Stimulated activated naive CD8-positive, alpha-beta T cell treated with anti-CD3 and anti-CD28 coated beads, Interleukin-15, Interleukin-2, amounts not matched to agents 100 ng/mL and 50 ng/mL, for 24 hours (primary cell): Measurements from ENCODE around the gene LPP.

Source experiments
- H3K27ac Mint-ChIP-seq: one replicate; pipeline ENCODE4 v1.8.0; 2021; ENCODE audit warnings: mild to moderate bottlenecking, mixed read lengths
- H3K27me3 Mint-ChIP-seq: one replicate; pipeline ENCODE4 v1.8.0; 2021; ENCODE audit warnings: mixed read lengths
- H3K36me3 Mint-ChIP-seq: one replicate; pipeline ENCODE4 v1.8.0; 2021; ENCODE audit warnings: low read depth, mixed read lengths
- H3K4me1 Mint-ChIP-seq: one replicate; pipeline ENCODE4 v1.8.0; 2021; ENCODE audit warnings: low read depth, mixed read lengths
- H3K4me3 Mint-ChIP-seq: one replicate; pipeline ENCODE4 v1.8.0; 2021; ENCODE audit warnings: mild to moderate bottlenecking, mixed read lengths
- H3K9me3 Mint-ChIP-seq: one replicate; pipeline ENCODE4 v1.8.0; 2021; ENCODE audit warnings: mixed read lengths

The LPP gene

DNA sequence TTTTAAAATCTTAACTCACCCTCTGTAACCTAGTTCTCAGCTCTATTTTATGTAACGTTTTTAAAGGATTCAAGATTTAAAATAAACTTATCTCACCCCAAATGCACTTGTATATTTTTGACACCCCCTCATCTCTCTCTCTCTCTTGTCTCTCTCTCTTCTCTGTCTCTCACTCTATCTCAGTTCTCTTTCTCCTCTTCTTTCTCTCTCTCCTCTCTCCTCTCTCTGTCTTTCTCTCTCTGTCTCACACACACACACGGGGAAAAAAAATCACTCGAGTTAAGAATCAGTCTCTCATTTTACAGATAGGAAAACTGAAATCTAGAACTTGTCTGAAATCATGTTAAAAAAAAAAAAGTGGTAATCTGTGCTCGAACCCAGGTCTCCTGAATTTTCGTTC is 108.5 kb downstream of the LPP start:
- no peak overlapping the region for H3K27ac Mint-ChIP-seq
- H3K36me3 Mint-ChIP-seq: peaks cover 10% of the 10 kb centered on the region
- no peak overlapping the region for H3K4me3 Mint-ChIP-seq
- no peaks in the 10 kb centered on the region for H3K27me3 Mint-ChIP-seq
- H3K4me1 Mint-ChIP-seq: peaks cover 8% of the 10 kb centered on the region
- H3K9me3 Mint-ChIP-seq: no peaks in the 10 kb centered on the region

DNA sequence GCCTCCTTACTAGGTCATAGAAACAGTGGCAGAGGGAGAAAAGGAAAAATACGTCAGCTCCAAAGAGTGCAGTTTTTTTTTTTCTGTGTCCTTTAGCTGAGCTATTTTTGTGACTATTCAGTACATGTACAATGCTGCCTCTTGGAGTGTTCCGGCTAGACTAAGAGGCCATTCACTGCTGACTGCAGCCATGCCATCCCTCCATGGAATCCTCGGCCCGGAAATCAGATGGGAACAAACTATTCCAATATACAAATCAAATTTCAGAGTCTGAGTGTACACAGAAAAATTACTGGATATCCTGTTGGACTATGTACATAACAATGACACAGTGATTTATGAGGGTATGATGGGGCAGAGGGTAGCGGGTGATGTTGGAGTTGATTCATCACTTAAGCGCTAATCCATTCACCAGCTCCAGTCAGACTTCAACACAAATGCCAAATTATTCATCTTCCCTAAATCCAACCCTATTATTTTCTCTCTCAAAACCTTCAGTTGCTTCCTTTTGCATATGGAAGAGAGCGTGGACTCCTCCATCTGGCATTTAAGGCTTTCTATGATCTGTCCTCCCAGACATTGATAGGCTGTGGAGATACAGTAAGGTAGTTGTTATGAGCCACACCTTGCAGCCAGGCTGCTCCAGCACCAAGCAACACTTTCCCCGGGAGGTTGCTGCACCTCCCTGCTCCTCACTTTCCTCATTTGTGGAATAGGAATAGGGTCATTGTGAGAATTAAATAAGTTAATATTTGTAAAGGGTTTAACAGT is 109.1 kb downstream of the LPP start:
- H3K36me3 Mint-ChIP-seq: peaks cover 10% of the 10 kb centered on the region
- no peaks in the 10 kb centered on the region for H3K9me3 Mint-ChIP-seq

DNA sequence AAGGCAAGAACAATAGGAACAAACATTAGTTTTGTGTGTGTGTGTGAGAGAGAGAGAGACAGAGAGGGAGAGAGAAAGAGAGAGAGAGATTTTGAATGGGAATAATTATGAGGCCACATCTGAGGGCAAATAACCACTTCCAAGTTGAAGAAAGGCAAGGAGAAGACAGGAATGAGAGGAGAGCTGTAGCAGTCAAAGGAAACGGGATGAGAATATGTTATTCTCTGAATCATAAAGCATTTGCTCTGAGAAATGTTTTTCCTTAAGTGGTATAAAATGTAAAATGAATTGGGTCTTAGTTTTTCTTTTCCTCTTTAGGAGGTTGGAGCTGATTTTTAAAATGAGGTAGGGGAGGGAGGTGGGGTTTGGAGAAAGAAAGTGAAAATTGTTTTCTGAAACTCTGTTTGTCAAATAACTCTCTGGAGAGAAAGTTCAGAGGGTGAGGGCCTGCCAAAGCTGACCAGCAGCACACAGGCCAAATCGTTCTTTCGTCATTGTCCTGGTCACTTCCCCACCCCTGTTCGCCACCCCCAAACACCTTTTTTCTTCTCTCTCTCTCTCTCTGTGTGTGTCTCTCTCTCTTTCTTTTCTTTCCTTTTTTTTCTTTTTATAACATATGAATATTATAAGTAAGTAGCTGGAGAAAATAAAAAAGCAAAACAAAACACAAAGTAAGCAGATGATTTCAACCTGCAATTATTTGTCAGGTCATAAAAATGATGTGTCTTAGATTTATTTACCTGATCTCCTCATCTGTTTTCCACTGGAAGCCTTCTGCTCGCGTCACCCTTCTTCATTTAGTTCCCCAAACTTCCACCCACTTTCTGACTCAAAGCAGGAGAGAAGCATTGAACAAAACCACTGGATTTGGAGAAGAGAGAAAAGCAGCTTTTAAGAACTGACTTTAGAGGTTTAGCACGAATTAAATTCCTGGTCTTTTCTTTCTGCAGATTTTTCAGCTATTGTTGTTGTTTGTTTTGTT is 110.6 kb downstream of the LPP start:
- no peaks in the 10 kb centered on the region for H3K27me3 Mint-ChIP-seq
- no peak overlapping the region for H3K27ac Mint-ChIP-seq
- no peaks in the 10 kb centered on the region for H3K9me3 Mint-ChIP-seq
- H3K4me1 Mint-ChIP-seq: no peaks in the 10 kb centered on the region
- H3K4me3 Mint-ChIP-seq: no peak overlapping the region
- H3K36me3 Mint-ChIP-seq: no peaks in the 10 kb centered on the region

More for the DNA sequence above, 109.1 kb downstream of the LPP start:
- Mint-ChIP-seq H3K4me3 (no peak overlapping the region), H3K27me3 (no peaks in the 10 kb centered on the region), H3K4me1 (peaks cover 3% of the 10 kb centered on the region), H3K27ac (no peak overlapping the region)

DNA sequence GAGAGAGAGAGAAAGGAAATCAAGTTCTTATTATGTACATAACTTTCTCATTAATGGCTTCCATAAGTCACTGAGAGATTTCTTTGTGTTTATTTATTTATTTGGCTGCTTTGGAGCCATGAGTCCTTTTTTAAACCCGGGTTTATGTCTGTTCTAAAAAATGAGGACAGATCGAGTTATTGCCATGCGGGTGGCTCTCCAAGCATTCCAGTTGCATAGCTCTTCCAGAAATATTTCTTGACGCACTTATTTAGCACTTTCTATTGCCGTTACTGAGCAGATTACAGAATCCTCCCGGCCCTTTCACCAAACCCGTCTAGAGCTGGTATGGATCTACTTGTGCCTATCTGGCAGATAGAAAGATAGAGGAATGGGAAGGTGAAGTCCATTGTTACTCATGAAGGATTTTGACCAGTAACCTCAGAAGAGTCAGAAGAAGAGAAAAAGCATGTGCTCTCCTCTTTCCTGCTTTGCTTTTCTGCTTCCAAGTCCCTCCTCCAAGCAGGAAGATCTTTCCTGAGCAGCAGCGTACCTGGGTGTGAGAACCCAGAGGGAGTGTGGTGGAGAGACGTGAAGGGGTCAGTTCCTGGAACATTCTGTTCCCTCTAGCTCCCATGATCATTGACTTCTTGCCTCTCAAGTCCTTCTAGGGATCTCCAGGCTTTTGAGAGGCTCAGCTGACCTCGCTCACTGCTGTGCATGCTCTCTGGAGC is 112.8 kb downstream of the LPP start:
- Mint-ChIP-seq H3K27ac (no peak overlapping the region), H3K27me3 (no peaks in the 10 kb centered on the region), H3K4me1 (peaks cover 15% of the 10 kb centered on the region), H3K36me3 (peaks cover 6% of the 10 kb centered on the region), H3K4me3 (no peak overlapping the region), H3K9me3 (no peaks in the 10 kb centered on the region)

DNA sequence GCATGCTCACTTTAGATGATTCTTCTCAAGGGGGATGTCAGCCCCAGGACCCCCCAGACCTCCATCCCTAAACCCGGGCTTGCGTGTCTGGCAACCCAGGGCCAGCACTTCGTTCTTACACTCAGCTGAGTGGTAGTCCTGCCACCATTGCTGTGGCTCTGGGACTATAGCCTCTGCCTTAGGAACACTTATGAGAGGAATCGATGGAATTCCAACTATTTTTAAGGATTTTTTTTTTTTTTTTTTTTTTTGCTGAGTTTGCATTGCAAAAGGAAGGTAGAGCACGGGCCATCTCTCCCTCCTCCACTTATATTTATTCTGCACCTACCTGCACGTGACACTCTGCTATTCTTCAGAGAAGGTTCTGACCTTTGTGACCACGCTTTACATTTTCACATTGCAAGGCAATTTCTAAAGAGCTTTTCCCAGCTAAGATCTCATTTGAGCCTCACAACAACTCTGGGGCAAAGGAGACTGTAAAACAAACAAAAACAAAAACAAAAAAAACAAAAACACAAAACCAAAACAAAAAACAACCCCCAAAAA is 113.9 kb downstream of the LPP start:
- H3K27ac Mint-ChIP-seq: no peak overlapping the region

DNA sequence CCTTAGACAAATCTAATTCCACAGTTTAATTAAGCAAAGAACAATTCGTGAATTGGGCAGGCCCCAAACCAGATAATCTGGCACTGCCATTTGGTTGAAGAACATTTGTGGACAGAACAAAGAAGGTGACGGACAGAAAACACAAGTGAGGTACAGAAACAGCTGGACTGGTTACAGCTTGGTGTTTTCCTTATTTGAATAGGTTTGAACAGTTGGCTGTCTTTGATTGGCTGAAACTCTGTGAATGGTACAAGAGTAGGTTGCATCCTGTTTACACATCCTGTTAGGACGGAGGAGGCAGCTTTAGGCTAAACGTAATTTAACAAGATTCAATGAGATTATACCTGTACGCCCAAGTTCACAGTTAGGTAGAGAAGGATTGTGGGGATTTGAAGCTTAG is 114.4 kb downstream of the LPP start:
- Mint-ChIP-seq H3K4me3 (no peak overlapping the region), H3K9me3 (no peaks in the 10 kb centered on the region), H3K27me3 (no peaks in the 10 kb centered on the region), H3K36me3 (peaks cover 6% of the 10 kb centered on the region), H3K4me1 (peaks cover 27% of the 10 kb centered on the region), H3K27ac (no peak overlapping the region)

More for the DNA sequence above, 113.9 kb downstream of the LPP start:
- H3K36me3 Mint-ChIP-seq: peaks cover 6% of the 10 kb centered on the region
- H3K27me3 Mint-ChIP-seq: no peaks in the 10 kb centered on the region
- H3K9me3 Mint-ChIP-seq: no peaks in the 10 kb centered on the region
- H3K4me3 Mint-ChIP-seq: no peak overlapping the region
- peaks cover 22% of the 10 kb centered on the region for H3K4me1 Mint-ChIP-seq

DNA sequence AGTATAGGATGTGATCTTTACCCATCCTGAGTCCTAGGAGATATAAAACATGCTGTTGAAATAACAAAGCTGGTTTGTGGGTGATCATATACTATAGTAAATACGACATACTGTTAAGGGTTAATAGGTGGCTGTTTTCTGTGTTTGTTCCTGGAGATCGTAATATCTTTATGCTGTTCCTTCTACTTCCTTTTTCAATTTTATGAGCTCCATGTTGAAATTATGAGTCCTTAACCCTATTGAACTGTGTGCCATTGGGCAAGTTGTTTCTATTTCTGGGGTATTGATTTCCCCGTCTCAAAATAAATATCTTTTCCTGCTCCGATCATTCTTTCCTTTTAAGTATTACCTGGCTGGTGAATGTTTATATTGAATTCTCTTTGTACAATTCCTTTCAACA is 115.1 kb downstream of the LPP start:
- Mint-ChIP-seq H3K4me3 (no peak overlapping the region), H3K9me3 (no peaks in the 10 kb centered on the region), H3K27ac (no peak overlapping the region), H3K4me1 (peaks cover 29% of the 10 kb centered on the region), H3K27me3 (no peaks in the 10 kb centered on the region), H3K36me3 (peaks cover 6% of the 10 kb centered on the region)

DNA sequence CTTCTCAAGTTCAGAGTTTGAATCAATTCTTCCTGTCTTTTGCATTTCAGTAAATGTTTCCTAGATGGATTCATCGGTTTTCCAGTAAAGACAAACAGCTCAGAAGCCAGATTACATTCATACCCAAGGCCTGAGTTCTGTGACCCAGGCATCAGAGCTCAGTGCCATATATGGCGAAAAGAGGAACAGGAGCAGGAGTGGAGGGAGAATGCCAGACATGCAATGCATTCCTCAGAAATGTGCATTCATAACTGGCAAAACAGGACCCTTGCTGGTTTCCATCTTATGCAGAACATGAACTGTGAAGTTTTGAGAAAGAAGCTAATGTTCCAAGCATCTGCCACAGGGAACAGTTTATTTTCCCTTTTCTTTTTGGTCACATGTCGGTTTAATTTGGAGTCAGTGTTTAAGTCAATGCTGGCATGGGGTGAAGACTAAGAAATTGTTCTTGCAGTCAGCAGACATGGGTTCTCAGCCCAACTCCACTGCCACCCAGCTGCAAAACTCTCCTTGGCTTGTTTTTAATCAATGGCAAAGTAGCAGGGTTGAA is 116.5 kb downstream of the LPP start:
- Mint-ChIP-seq H3K36me3 (peaks cover 6% of the 10 kb centered on the region), H3K4me1 (peaks cover 30% of the 10 kb centered on the region), H3K27ac (no peak overlapping the region), H3K4me3 (no peak overlapping the region), H3K9me3 (no peaks in the 10 kb centered on the region), H3K27me3 (no peaks in the 10 kb centered on the region)

DNA sequence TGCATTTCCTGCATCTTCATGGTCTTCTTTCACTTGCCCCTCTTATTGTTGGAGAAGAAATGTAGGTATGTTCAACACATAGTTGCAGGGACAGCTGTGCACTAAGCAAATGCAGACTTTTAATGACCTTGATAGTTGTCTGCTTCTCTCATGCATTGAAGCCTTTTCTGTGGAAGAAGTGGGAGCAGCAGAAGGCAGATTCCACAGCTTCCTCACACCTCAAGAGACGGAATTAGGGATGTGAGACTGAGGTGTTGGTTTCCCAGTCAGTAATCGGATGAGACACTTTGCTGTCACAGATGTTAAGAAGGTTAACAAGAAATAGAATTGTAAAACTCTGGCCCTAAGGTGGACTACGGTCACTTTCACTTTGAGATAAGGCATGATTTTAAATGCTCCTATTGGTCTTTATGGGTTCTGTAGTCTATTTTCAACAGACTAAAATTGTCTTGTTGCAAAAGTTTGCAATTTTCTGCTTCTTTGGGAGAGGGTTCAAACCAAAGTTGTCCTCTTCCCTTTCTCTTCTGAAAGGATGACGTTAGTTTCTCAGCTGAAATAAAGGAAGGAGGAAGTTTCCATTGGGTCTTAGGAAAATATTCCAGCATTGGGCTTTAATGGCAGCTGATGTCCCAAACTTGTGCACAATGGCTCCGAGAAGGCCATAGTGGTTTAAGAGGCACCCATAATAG is 117.4 kb downstream of the LPP start:
- Mint-ChIP-seq H3K9me3 (no peaks in the 10 kb centered on the region), H3K36me3 (peaks cover 11% of the 10 kb centered on the region), H3K27me3 (no peaks in the 10 kb centered on the region), H3K4me1 (peaks cover 30% of the 10 kb centered on the region), H3K4me3 (no peak overlapping the region), H3K27ac (no peak overlapping the region)

DNA sequence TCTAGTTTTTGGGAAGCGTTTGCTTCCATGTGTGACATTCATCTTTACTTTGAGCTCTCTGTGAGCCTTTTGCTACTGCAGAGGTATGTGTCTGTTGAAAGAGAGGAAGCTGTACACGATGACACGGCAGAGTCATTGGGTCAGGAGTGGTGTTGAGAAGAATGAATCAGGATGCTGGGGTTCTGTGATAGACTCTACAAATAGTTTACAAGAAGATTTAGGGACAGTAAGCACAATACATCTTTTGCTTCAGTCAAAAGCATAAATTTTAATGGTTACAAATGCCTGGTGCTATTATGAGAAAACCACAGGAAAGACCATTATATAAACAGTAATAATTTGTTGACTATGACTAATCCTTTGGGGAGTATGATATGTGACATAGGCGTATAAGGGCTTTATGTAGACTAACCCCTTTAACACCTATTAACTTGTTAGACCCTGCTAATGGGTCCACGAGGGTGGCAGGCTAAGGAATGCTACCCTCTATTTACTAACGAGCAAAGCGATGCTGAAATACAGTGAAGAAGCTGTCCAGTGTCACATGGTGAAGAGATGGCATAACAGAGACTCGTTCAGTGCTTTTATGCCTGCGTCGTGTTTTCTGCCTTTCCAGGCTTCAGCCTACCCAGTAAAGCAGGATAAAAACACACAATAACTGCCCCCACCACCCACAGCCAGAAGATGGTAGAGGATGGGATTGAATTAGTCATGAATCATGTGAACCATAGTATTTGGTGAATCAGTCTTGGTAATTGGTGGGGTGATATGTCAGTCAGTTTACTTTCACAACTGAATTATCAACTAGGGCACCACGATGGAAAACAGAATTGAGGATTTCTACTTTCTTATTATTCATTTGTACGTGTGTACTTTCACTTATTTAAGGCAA is 118.8 kb downstream of the LPP start:
- Mint-ChIP-seq H3K4me1 (peaks cover 30% of the 10 kb centered on the region), H3K36me3 (peaks cover 11% of the 10 kb centered on the region), H3K27me3 (no peaks in the 10 kb centered on the region), H3K27ac (peak overlapping the region; percentile 26), H3K4me3 (no peak overlapping the region), H3K9me3 (no peaks in the 10 kb centered on the region)

DNA sequence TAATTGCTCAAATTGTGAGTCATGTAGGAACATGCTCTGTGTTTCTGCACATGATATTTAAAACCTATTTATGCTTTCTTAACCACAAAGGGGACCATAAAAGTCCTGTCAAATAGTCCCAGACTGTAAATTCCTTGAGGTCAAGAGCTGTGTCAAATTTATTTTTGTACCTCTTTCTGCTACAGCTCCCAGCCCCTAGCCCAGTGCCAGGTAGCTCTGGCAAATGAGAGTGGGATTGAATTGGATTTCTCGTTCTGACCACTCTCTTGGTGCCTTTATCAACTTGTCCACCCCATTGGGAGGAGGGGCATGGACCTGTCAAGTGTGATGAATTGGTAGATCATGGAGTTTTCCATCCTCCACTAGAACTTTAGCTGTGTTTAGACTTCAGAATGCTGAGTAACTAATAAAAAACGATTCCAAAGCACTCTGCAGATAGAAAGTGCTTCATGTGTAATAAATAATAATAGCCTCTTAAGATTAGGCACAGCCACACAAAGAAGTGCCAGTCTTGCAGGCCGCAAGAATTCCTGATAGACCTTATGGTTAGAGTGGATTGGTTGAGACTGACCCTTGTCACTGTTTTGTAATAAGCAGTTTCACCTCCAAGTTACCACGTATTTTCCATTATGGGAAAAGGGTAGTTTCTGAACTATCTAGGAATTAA is 120.4 kb downstream of the LPP start:
- H3K27ac Mint-ChIP-seq: no peak overlapping the region
- H3K9me3 Mint-ChIP-seq: no peaks in the 10 kb centered on the region

DNA sequence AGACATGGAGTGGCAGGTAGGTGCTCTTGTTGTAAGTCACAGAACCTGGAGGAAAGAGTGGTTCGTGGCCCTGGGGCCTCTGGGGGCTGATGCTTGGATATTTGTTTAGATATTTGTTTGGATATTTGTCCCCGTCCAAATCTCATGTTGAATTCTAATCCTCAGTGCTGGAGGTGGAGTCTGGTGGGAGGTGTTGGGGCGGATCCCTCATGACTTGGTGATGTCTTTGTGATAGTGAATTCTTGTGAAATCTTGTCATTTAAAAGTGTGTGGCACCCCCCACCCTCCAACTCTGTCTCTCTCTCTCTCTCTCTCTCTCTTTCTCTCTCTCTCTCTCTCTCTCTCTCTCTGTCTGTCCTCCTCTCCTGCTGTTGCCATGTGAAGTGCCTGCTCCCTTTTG is 122.4 kb downstream of the LPP start:
- Mint-ChIP-seq H3K9me3 (no peaks in the 10 kb centered on the region), H3K4me1 (peaks cover 19% of the 10 kb centered on the region), H3K36me3 (peaks cover 5% of the 10 kb centered on the region), H3K27me3 (no peaks in the 10 kb centered on the region), H3K4me3 (no peak overlapping the region), H3K27ac (peak overlapping the region; percentile 3)

More for the DNA sequence above, 120.4 kb downstream of the LPP start:
- H3K4me1 Mint-ChIP-seq: peaks cover 30% of the 10 kb centered on the region
- H3K4me3 Mint-ChIP-seq: no peak overlapping the region
- peaks cover 11% of the 10 kb centered on the region for H3K36me3 Mint-ChIP-seq
- H3K27me3 Mint-ChIP-seq: no peaks in the 10 kb centered on the region
